Peyer's patch (tissue), 4 donors: ENCODE data around the gene FAM50A.

Experiments
- CTCF ChIP-seq, 6 experiments: fragments of 450-650 bp in 4 of 6; fragments of 200-600 bp in 2 of 6; sonication (generic) in 1 of 6; IDR thresholded peaks; one replicate each; pipeline ENCODE4 v1.5.1; 2017 to 2019; ENCODE audit warnings: antibody characterized with exemption in 6 of 6, mild to moderate bottlenecking in 3 of 6, moderate library complexity in 1 of 6
- POLR2A ChIP-seq, 2 donors: fragments of 450-650 bp; IDR thresholded peaks; one replicate each; pipeline ENCODE4 v1.5.1; 2017; ENCODE audit warnings: antibody characterized with exemption in 2 of 2, mild to moderate bottlenecking in 2 of 2, moderate library complexity in 2 of 2

- no peak for TF ChIP-seq CTCF (IDR thresholded peaks at IDR 0.05)
- TF ChIP-seq POLR2A (IDR thresholded peaks at IDR 0.05), result no peak
These were observed 29.7 kb downstream of the FAM50A start for GRCh38 chrX:154473683-154474082.
